ENCODE measurements around the gene TANC1.

The TANC1 gene

GRCh38 chr2:158975271-158975921 is 7.0 kb downstream of the TANC1 start:
- DNase-seq (ENCODE audit: insufficient read length, low spot score) = no peak
- no peak for TF ChIP-seq CTCF (IDR thresholded peaks at IDR 0.05; ENCODE audit: insufficient read depth, missing control alignments)
- FAIRE-seq = no peak

GRCh38 chr2:158979772-158980171 is 11.3 kb downstream of the TANC1 start:
- FAIRE-seq = no peak
- no peak for DNase-seq (ENCODE audit: insufficient read length, low spot score)
- TF ChIP-seq CTCF (IDR thresholded peaks at IDR 0.05; ENCODE audit: insufficient read depth, missing control alignments) = no peak

- no peak for FAIRE-seq
- DNase-seq (ENCODE audit: insufficient read length, low spot score) = no peak
- TF ChIP-seq CTCF (IDR thresholded peaks at IDR 0.05; ENCODE audit: insufficient read depth, missing control alignments) = no peak
Measured at GRCh38 chr2:158984604-158985135, 16.2 kb downstream of the TANC1 start.

- FAIRE-seq (no peak), DNase-seq (ENCODE audit: insufficient read length, low spot score) (no peak)
- TF ChIP-seq CTCF (IDR thresholded peaks at IDR 0.05; ENCODE audit: insufficient read depth, missing control alignments) = no peak
Measured at GRCh38 chr2:158988501-158988900, 20.1 kb downstream of the TANC1 start.

- DNase-seq (ENCODE audit: insufficient read length, low spot score) (no peak), FAIRE-seq (no peak)
- no peak for TF ChIP-seq CTCF (IDR thresholded peaks at IDR 0.05; ENCODE audit: insufficient read depth, missing control alignments)
Measured at GRCh38 chr2:158989165-158989564, 20.7 kb downstream of the TANC1 start.

- TF ChIP-seq CTCF (IDR thresholded peaks at IDR 0.05; ENCODE audit: insufficient read depth, missing control alignments) = no peak
- FAIRE-seq = no peak
- DNase-seq (ENCODE audit: insufficient read length, low spot score) = no peak
Measured at GRCh38 chr2:158990397-158991214, 22.2 kb downstream of the TANC1 start.

- no peak for TF ChIP-seq CTCF (IDR thresholded peaks at IDR 0.05; ENCODE audit: insufficient read depth, missing control alignments)
- FAIRE-seq = no peak
- no peak for DNase-seq (ENCODE audit: insufficient read length, low spot score)
Measured at GRCh38 chr2:158993030-158993429, 24.6 kb downstream of the TANC1 start.
